ENCODE results near the gene FGFRL1.

FGFRL1 gene

GRCh38 chr4:1061056-1061700, 49.8 kb downstream of the FGFRL1 start:
- DNase-seq (ENCODE audit: insufficient read length, low spot score) = no peak
- no peak for FAIRE-seq

GRCh38 chr4:1061760-1062159, 50.3 kb downstream of the FGFRL1 start:
- FAIRE-seq (no peak), DNase-seq (ENCODE audit: insufficient read length, low spot score) (no peak)

GRCh38 chr4:1062419-1062818, 51.0 kb downstream of the FGFRL1 start:
- DNase-seq (ENCODE audit: insufficient read length, low spot score) = no peak

GRCh38 chr4:1065732-1066131, 54.3 kb downstream of the FGFRL1 start:
- DNase-seq (ENCODE audit: insufficient read length, low spot score) (no peak), FAIRE-seq (no peak)

More at GRCh38 chr4:1062419-1062818, 51.0 kb downstream of the FGFRL1 start:
- no peak for FAIRE-seq

- FAIRE-seq = no peak
- no peak for DNase-seq (ENCODE audit: insufficient read length, low spot score)
Measured at GRCh38 chr4:1069394-1069793, 58.0 kb downstream of the FGFRL1 start.

GRCh38 chr4:1072830-1073446, 61.5 kb downstream of the FGFRL1 start:
- FAIRE-seq = no peak

GRCh38 chr4:1074077-1074476, 62.7 kb downstream of the FGFRL1 start:
- DNase-seq (ENCODE audit: insufficient read length, low spot score) (no peak), FAIRE-seq (no peak)

More at GRCh38 chr4:1072830-1073446, 61.5 kb downstream of the FGFRL1 start:
- DNase-seq (ENCODE audit: insufficient read length, low spot score) = peak; percentile 59

- FAIRE-seq (no peak), DNase-seq (ENCODE audit: insufficient read length, low spot score) (no peak)
Measured at GRCh38 chr4:1075225-1075624, 63.8 kb downstream of the FGFRL1 start.

GRCh38 chr4:1075809-1076699, 64.6 kb downstream of the FGFRL1 start:
- no peak for FAIRE-seq
- no peak for DNase-seq (ENCODE audit: insufficient read length, low spot score)
